ENCODE measurements around the gene ARVCF. TPM values are rescaled to one million over a fixed set of nuclear protein-coding genes. Genes with fewer than 3 reads are reported as not detected.
A peak's percentile ranks its signal among the peaks of the same experiment; 100 is the strongest.

ARVCF gene
- total and polyA plus RNA-seq, 9 of the 15 experiments (the other 6 are each of a cell fraction or from before 2014, with no cell fraction given) = 0.03 to 97.4 (median 15.6) TPM

GRCh38 chr22:20013382-20013871, 3.2 kb downstream of the ARVCF start (continued):
- TF ChIP-seq SIX5 (IDR thresholded peaks at IDR 0.05; ENCODE audit: borderline replicate concordance in 1 of 2, insufficient read depth in 1 of 2, low read depth in 1 of 2, low read length in 2 of 2) (0 out of 4 replicates have a peak, but pooled peaks of 1 of the 2 experiments have one; percentile 20), HDGF (IDR thresholded peaks at IDR 0.05) (no peak), TEAD4 (IDR thresholded peaks at IDR 0.05; ENCODE audit: low read length) (no peak), TEAD4 (CRISPR knock-in tag; IDR thresholded peaks at IDR 0.05; ENCODE audit: borderline replicate concordance) (no peak), ZBTB7A (IDR thresholded peaks at IDR 0.05; ENCODE audit: borderline replicate concordance, control insufficient read depth, low read depth, low read length) (no peak), GTF2B (IDR thresholded peaks at IDR 0.05; ENCODE audit: extremely low read depth, insufficient read length) (no peak), GABPB1 (CRISPR knock-in tag; IDR thresholded peaks at IDR 0.05) (no peak), CHD4 (IDR thresholded peaks at IDR 0.05; ENCODE audit: insufficient read depth, insufficient replicate concordance, low read depth, low read length, poor library complexity, severe bottlenecking) (peak; percentile 31), ZBTB26 (CRISPR knock-in tag; IDR thresholded peaks at IDR 0.05) (peak; percentile 3; the same call in 1 of the 2 replicates), KDM2B (CRISPR knock-in tag; IDR thresholded peaks at IDR 0.05) (peak; percentile 8; the same call in 1 of the 2 replicates), FOXA3 (CRISPR knock-in tag; conservative IDR thresholded peaks at IDR 0.05 in 1 of 2, IDR thresholded peaks at IDR 0.05 in 1 of 2) (no peak), HDAC6 (IDR thresholded peaks at IDR 0.05; ENCODE audit: low read depth, low read length) (peak; percentile 65; the same call in 1 of the 2 replicates), SMAD3 (CRISPR knock-in tag; conservative IDR thresholded peaks at IDR 0.05) (peak; percentile 53; the same call in 1 of the 2 replicates), ZMIZ1 (IDR thresholded peaks at IDR 0.05; ENCODE audit: low read depth in 2 of 2, low read length in 2 of 2) (peak in 1 of 2 experiments; percentile 51; a peak in 2 of 4 replicates), SMC3 (conservative IDR thresholded peaks at IDR 0.05; ENCODE audit: insufficient read depth, low read depth, low read length) (peak; percentile 98), MAFK (IDR thresholded peaks at IDR 0.05; ENCODE audit: low read length) (peak; percentile 42), MLX (CRISPR knock-in tag; conservative IDR thresholded peaks at IDR 0.05) (no peak), ZNF280B (CRISPR knock-in tag; IDR thresholded peaks at IDR 0.05) (no peak)

Data from K562 (cell line).